Neural progenitor cell (in vitro differentiated cells): Measurements from ENCODE around the gene LRRC37A. TPM values are rescaled to one million over a fixed set of nuclear protein-coding genes. Genes with fewer than 3 reads are reported as not detected.
A peak's percentile ranks its signal among the peaks of the same experiment; 100 is the strongest.
"Not testable (repeated sequence)": the region's sequence is repeated elsewhere in the genome, so short reads cannot be mapped to it uniquely, and the experiment has no call there.

Experiments
- DNase-seq: peaks from one replicate; pipeline ENCODE4 v3.0.0-alpha.2; 2016; ENCODE audit warnings: low spot score
- H2AFZ ChIP-seq: fragments of 200-600 bp; sonication (generic); replicated peaks from 2 replicates; pipeline ENCODE4 v1.6.1; 2016; ENCODE audit warnings: antibody characterized with exemption
- H3F3A ChIP-seq: fragments of 200-600 bp; sonication (generic); 2 replicates; pipeline ENCODE4 v1.6.1; 2016; ENCODE audit warnings: antibody characterized with exemption, low read depth
- H3K27ac ChIP-seq: fragments of 200-600 bp; sonication (generic); 2 replicates; pipeline ENCODE4 v1.5.1; 2016; ENCODE audit warnings: mild to moderate bottlenecking
- H3K27me3 ChIP-seq: fragments of 200-600 bp; sonication (generic); 2 replicates; pipeline ENCODE4 v1.6.1; 2016; ENCODE audit warnings: mild to moderate bottlenecking, moderate library complexity
- H3K36me3 ChIP-seq: fragments of 200-600 bp; sonication (generic); 2 replicates; pipeline ENCODE4 v1.5.1; 2016
- H3K4me1 ChIP-seq: fragments of 200-600 bp; sonication (generic); 2 replicates; pipeline ENCODE4 v1.6.1; 2016; ENCODE audit warnings: mixed run types
- H3K4me2 ChIP-seq: fragments of 200-600 bp; sonication (generic); 2 replicates; pipeline ENCODE4 v1.6.1; 2016
- H3K4me3 ChIP-seq: fragments of 200-600 bp; sonication (generic); 2 replicates; pipeline ENCODE4 v1.5.1; 2016
- H3K79me2 ChIP-seq: fragments of 200-600 bp; sonication (generic); 2 replicates; pipeline ENCODE4 v1.6.1; 2016; ENCODE audit warnings: low read depth
- H3K9ac ChIP-seq: fragments of 200-600 bp; sonication (generic); 2 replicates; pipeline ENCODE4 v1.6.1; 2016
- H3K9me3 ChIP-seq: fragments of 200-600 bp; sonication (generic); 2 replicates; pipeline ENCODE4 v1.5.1; 2016; ENCODE audit warnings: low read depth
- H4K20me1 ChIP-seq: fragments of 200-600 bp; sonication (generic); 2 replicates; pipeline ENCODE4 v1.6.1; 2016; ENCODE audit warnings: low read depth
- H3K27ac Mint-ChIP-seq: 3 replicates; pipeline ENCODE4 v1.8.0; 2021; ENCODE audit warnings: mixed read lengths
- H3K27me3 Mint-ChIP-seq: 2 replicates; pipeline ENCODE4 v1.8.0; 2022; ENCODE audit warnings: low read depth, mild to moderate bottlenecking, inconsistent platforms, moderate library complexity, mixed read lengths; ENCODE audit not compliant: insufficient read depth
- H3K36me3 Mint-ChIP-seq: 3 replicates; pipeline ENCODE4 v1.8.0; 2021; ENCODE audit warnings: mixed read lengths
- H3K4me1 Mint-ChIP-seq: 3 replicates; pipeline ENCODE4 v1.8.0; 2021; ENCODE audit warnings: mixed read lengths
- H3K4me3 Mint-ChIP-seq: 3 replicates; pipeline ENCODE4 v1.8.0; 2021; ENCODE audit warnings: mild to moderate bottlenecking, moderate library complexity, mixed read lengths
- H3K9me3 Mint-ChIP-seq: 3 replicates; pipeline ENCODE4 v1.8.0; 2020; ENCODE audit warnings: mixed read lengths
- EZH2 ChIP-seq: fragments of 200-600 bp; sonication (generic); IDR thresholded peaks from 2 replicates; pipeline ENCODE4 v1.6.1; 2017; ENCODE audit warnings: antibody characterized with exemption, mild to moderate bottlenecking, moderate library complexity
- EZH2phosphoT487 ChIP-seq: fragments of 200-600 bp; sonication (generic); IDR thresholded peaks from 2 replicates; pipeline ENCODE4 v1.6.1; 2017; ENCODE audit warnings: antibody characterized with exemption
- total RNA-seq: library from RNA; depleted of rRNA; stranded (reverse); fragments of >200 nt; gene quantifications from 2 replicates; pipeline ENCODE4 v1.2.3, GENCODE V29; 2015; ENCODE audit warnings: low replicate concordance
- TF ChIP-seq, protein P1 (sequence below): fragments of 200-600 bp; sonication (generic); IDR thresholded peaks from 2 replicates; pipeline ENCODE4 v1.5.1; 2017; ENCODE audit warnings: antibody characterized with exemption, mild to moderate bottlenecking

Gene LRRC37A
- total RNA-seq, 1 donor from 2014 or later = 7.9 TPM

DNA sequence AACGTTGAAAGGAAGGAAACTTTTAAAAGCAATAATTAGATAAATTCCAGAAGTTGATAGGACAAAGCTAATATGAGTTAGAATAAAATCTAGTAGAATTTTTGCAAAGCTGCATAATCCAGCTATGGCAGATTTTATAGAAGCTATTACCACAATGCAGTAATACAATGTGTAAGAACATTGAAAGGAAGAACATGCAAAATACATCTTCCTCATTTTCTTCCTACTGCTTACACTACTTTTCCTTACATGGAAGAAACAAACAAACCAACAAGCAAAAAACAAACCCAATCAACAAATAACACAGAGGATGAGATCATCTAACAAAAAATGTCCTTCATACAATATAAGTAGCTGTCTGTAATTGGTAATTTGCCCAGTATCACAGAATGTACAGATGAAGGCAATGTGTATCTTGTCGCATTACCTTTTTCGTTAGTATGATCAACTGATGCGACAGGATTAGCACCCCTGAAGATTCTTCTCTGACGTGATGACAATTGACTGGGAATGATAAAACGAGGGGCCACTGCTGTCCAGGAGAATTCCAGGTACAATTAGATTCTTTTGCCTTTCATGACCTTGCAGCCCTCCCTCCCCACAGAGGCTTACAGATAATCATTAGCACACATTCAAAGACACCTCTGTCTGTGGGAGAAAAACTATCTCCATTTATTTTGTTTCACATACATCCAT, 21.2 kb upstream of the LRRC37A start:
- no peak overlapping the region for H3K9ac ChIP-seq
- H3K36me3 ChIP-seq = no peaks in the 10 kb centered on the region
- Mint-ChIP-seq H3K9me3 (peaks cover 3% of the 10 kb centered on the region), H3K27ac (no peak overlapping the region), H3K36me3 (no peaks in the 10 kb centered on the region), H3K4me3 (no peak overlapping the region), H3K27me3 (peaks cover 16% of the 10 kb centered on the region), H3K4me1 (no peaks in the 10 kb centered on the region)
- H3K4me2 ChIP-seq = no peak overlapping the region
- no peaks in the 10 kb centered on the region for H3K4me1 ChIP-seq
- no peaks in the 10 kb centered on the region for H3K9me3 ChIP-seq
- H3K27ac ChIP-seq = no peak overlapping the region
- peaks cover 1% of the 10 kb centered on the region for H3F3A ChIP-seq
- no peak overlapping the region for H3K4me3 ChIP-seq
- H3K27me3 ChIP-seq = peaks cover 39% of the 10 kb centered on the region
- peaks cover 7% of the 10 kb centered on the region for H4K20me1 ChIP-seq
- no peak for DNase-seq
- no peak overlapping the region for H2AFZ ChIP-seq
- TF ChIP-seq, protein P1, sequence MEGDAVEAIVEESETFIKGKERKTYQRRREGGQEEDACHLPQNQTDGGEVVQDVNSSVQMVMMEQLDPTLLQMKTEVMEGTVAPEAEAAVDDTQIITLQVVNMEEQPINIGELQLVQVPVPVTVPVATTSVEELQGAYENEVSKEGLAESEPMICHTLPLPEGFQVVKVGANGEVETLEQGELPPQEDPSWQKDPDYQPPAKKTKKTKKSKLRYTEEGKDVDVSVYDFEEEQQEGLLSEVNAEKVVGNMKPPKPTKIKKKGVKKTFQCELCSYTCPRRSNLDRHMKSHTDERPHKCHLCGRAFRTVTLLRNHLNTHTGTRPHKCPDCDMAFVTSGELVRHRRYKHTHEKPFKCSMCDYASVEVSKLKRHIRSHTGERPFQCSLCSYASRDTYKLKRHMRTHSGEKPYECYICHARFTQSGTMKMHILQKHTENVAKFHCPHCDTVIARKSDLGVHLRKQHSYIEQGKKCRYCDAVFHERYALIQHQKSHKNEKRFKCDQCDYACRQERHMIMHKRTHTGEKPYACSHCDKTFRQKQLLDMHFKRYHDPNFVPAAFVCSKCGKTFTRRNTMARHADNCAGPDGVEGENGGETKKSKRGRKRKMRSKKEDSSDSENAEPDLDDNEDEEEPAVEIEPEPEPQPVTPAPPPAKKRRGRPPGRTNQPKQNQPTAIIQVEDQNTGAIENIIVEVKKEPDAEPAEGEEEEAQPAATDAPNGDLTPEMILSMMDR = no peak
- no peak for TF ChIP-seq EZH2
- no peak for TF ChIP-seq EZH2phosphoT487
- no peaks in the 10 kb centered on the region for H3K79me2 ChIP-seq

DNA sequence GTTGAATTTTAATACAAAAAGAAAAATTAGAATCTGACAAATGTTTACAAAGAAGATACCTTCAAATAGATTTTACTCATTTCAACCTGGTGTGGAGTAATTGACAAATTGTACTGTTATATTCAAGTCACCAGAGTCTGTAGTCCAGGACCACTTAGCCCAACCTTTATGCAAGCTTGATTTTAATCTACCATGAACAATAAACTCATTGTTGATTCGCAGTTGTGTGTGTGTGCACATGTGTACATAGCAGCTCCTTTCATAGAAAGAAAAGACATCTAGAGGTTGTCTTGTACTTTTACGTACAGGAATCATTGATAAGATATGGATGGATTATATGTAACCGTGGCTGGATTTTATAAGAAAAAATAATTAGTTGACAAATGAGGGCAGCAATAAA, 20.7 kb upstream of the LRRC37A start:
- Mint-ChIP-seq H3K9me3 (peaks cover 3% of the 10 kb centered on the region), H3K27me3 (peaks cover 13% of the 10 kb centered on the region), H3K4me3 (no peak overlapping the region), H3K27ac (no peak overlapping the region), H3K36me3 (no peaks in the 10 kb centered on the region), H3K4me1 (no peaks in the 10 kb centered on the region)
- H3K36me3 ChIP-seq = no peaks in the 10 kb centered on the region
- no peak overlapping the region for H3K9ac ChIP-seq
- no peaks in the 10 kb centered on the region for H3K4me1 ChIP-seq
- no peak overlapping the region for H2AFZ ChIP-seq
- H3K27me3 ChIP-seq = peaks cover 33% of the 10 kb centered on the region
- no peaks in the 10 kb centered on the region for H3K79me2 ChIP-seq
- no peaks in the 10 kb centered on the region for H3F3A ChIP-seq
- no peaks in the 10 kb centered on the region for H3K9me3 ChIP-seq
- no peak overlapping the region for H3K4me2 ChIP-seq
- no peak overlapping the region for H3K4me3 ChIP-seq
- no peak for DNase-seq
- no peak overlapping the region for H3K27ac ChIP-seq
- H4K20me1 ChIP-seq = peaks cover 6% of the 10 kb centered on the region
- TF ChIP-seq, protein P1 = no peak
- TF ChIP-seq EZH2 = no peak
- no peak for TF ChIP-seq EZH2phosphoT487

DNA sequence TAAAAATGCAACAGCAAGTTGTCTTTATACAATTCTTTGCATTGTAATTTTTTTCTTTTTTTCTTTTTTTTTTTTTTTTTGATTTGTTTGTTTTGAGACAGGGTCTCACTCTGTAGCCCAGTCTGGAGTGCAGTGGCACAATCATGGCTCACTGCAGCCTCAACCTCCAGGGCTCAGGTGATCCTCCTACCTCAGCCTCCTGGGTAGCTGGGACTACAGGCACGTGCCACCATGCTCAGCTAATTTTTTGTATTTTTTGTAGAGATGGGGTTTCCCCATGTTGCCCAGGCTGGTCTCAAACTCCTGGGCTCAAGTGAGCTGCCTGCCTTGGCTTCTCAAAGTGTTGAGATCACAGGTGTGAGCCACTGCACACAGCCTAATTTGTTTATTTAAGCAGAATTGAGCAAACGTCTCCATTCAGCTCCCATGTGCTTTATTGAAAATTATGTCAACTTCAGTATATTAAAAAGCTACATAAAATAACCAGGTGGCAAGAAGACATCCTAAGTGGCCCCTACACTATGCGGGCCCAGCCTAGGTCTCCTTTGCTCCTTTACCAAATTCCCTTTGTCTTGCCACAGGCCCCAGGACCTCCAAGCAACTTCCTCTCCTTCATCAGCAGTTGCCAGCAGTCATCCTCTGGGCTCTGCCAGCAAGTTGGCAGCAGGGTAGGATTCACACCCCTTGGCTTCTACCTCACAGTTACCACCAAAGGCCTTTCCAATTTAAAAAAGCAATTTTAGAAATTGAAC, 18.0 kb upstream of the LRRC37A start:
- H2AFZ ChIP-seq, H3K9me3 ChIP-seq, H3K9me3 Mint-ChIP-seq, H3K4me3 ChIP-seq, H3K79me2 ChIP-seq, H3K9ac ChIP-seq, H3F3A ChIP-seq, H3K4me1 ChIP-seq, H3K27ac ChIP-seq, H4K20me1 ChIP-seq, H3K27me3 Mint-ChIP-seq, H3K4me3 Mint-ChIP-seq, H3K36me3 Mint-ChIP-seq, H3K4me1 Mint-ChIP-seq, H3K36me3 ChIP-seq, H3K4me2 ChIP-seq, DNase-seq: not testable (repeated sequence)
- H3K27ac Mint-ChIP-seq = peak overlapping the region; percentile 20
- H3K27me3 ChIP-seq = peaks cover 16% of the 10 kb centered on the region

DNA sequence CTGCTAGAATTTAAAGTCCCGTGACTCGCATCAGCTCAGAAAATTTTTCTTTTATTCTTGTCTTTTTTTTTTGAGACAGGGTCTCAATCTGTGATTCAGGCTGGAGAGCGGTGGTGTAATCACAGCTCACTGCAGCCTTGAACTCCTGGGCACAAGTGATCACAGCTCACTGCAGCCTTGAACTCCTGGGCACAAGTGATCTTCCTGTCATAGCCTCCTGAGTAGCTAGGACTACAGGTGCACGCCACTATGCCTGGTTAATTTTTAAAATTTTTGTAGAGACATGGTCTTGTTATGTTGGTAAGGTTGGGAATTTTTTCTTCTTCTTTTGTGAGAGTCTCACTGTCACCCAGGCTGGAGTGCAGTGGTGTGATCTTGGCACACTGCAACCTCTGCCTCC, 13.6 kb upstream of the LRRC37A start:
- H3K4me1 Mint-ChIP-seq, H3K27me3 ChIP-seq, H3K27ac Mint-ChIP-seq, DNase-seq, H3K27me3 Mint-ChIP-seq, H3K27ac ChIP-seq, H3K9me3 ChIP-seq, H3K36me3 Mint-ChIP-seq, H3K4me3 ChIP-seq, H3K4me3 Mint-ChIP-seq, H3K4me1 ChIP-seq, H2AFZ ChIP-seq, H3K9me3 Mint-ChIP-seq, H3K4me2 ChIP-seq, H3K36me3 ChIP-seq, H3F3A ChIP-seq, H3K9ac ChIP-seq: not testable (repeated sequence)
- peaks cover 10% of the 10 kb centered on the region for H3K79me2 ChIP-seq
- H4K20me1 ChIP-seq = peaks cover 16% of the 10 kb centered on the region

DNA sequence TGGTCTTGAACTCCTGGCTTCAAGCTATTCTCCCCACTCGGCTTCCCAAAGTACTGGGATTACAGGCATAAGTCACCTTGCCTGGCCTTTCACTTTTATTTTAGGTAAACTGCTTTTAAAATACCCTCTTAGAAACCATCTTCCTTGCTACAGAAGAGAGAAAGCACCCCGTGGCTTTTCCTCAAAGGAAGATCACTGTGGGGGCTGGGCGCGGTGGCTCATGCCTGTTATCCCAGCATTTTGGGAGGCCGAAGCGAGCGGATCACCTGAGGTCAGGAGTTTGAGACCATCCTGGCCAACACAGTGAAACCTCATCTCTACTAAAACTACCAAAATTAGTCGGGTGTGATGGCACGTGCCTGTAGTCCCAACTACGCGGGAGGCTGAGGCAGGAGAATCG, 12.3 kb upstream of the LRRC37A start:
- DNase-seq, H3K27ac Mint-ChIP-seq: not testable (repeated sequence)

DNA sequence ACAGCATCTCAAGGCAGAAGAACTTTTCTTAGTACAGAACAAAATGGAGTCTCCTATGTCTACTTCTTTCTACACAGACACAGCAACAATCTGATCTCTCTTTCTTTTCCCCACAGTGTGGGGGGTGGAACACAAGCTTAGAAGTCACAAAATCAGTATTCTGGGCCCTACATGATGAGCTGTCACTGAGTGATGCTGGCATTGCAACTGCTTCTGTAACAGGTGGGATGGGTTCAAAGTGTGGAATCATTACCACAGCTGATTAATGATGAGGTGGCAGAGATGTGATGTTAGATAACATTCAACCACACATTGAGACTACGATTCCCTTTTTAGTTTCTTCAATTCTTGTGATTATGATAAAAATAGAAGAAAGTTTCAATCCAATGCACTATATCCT, 10.5 kb upstream of the LRRC37A start:
- not testable (repeated sequence) for H3K4me3 ChIP-seq, H3K27ac ChIP-seq, H3F3A ChIP-seq, H3K9me3 Mint-ChIP-seq, H2AFZ ChIP-seq, H3K4me1 ChIP-seq, H3K9me3 ChIP-seq, H3K27ac Mint-ChIP-seq, H3K4me3 Mint-ChIP-seq, DNase-seq, H3K36me3 Mint-ChIP-seq, H3K4me2 ChIP-seq, H3K9ac ChIP-seq, H3K4me1 Mint-ChIP-seq, H3K36me3 ChIP-seq, H3K27me3 Mint-ChIP-seq, H3K27me3 ChIP-seq
- Histone ChIP-seq H4K20me1 (peaks cover 14% of the 10 kb centered on the region), H3K79me2 (peaks cover 10% of the 10 kb centered on the region)

More for the DNA sequence above, 12.3 kb upstream of the LRRC37A start:
- H3K9me3 ChIP-seq, H3K9ac ChIP-seq, H3K27ac ChIP-seq, H3F3A ChIP-seq, H3K36me3 Mint-ChIP-seq, H3K9me3 Mint-ChIP-seq, H3K4me1 ChIP-seq, H3K4me3 Mint-ChIP-seq, H3K4me3 ChIP-seq, H3K4me1 Mint-ChIP-seq, H3K27me3 Mint-ChIP-seq, H3K27me3 ChIP-seq, H3K36me3 ChIP-seq, H3K4me2 ChIP-seq, H2AFZ ChIP-seq: not testable (repeated sequence)
- Histone ChIP-seq H3K79me2 (peaks cover 10% of the 10 kb centered on the region), H4K20me1 (peaks cover 11% of the 10 kb centered on the region)
